HEK293 (cell line): Measurements from ENCODE around the gene ZNF143.
A peak's percentile ranks its signal among the peaks of the same experiment; 100 is the strongest.

Experiments used
- AEBP2 ChIP-seq: fragments of 450-650 bp; formaldehyde crosslinking; IDR thresholded peaks from 2 replicates; pipeline ENCODE4 v1.5.1; 2016; ENCODE audit warnings: missing biosample characterization, missing genetic modification characterization, borderline replicate concordance
- GLIS2 ChIP-seq: fragments of 450-650 bp; formaldehyde crosslinking; IDR thresholded peaks from 2 replicates; pipeline ENCODE4 v1.5.1; 2016; ENCODE audit warnings: missing biosample characterization, missing genetic modification characterization
- INSM2 ChIP-seq: fragments of 450-650 bp; formaldehyde crosslinking; IDR thresholded peaks from 2 replicates; pipeline ENCODE4 v1.5.1; 2016; ENCODE audit warnings: missing biosample characterization, missing genetic modification characterization
- KLF17 ChIP-seq: fragments of 450-650 bp; formaldehyde crosslinking; IDR thresholded peaks from 2 replicates; pipeline ENCODE4 v1.5.1; 2016; ENCODE audit warnings: missing biosample characterization, missing genetic modification characterization
- KLF9 ChIP-seq: fragments of 450-650 bp; formaldehyde crosslinking; IDR thresholded peaks from 2 replicates; pipeline ENCODE4 v1.5.1; 2016; ENCODE audit warnings: missing biosample characterization, missing genetic modification characterization, low read depth
- PRDM4 ChIP-seq: fragments of 450-650 bp; formaldehyde crosslinking; IDR thresholded peaks from 2 replicates; pipeline ENCODE4 v1.5.1; 2017; ENCODE audit warnings: missing biosample characterization, missing genetic modification characterization
- ZBTB20 ChIP-seq: fragments of 450-650 bp; formaldehyde crosslinking; IDR thresholded peaks from 2 replicates; pipeline ENCODE4 v1.5.1; 2016; ENCODE audit warnings: missing biosample characterization, missing genetic modification characterization
- ZBTB6 ChIP-seq: fragments of 450-650 bp; formaldehyde crosslinking; IDR thresholded peaks from 2 replicates; pipeline ENCODE4 v1.5.1; 2017; ENCODE audit warnings: missing biosample characterization, missing genetic modification characterization
- ZBTB8A ChIP-seq: fragments of 450-650 bp; formaldehyde crosslinking; IDR thresholded peaks from 2 replicates; pipeline ENCODE4 v1.5.1; 2016; ENCODE audit warnings: missing biosample characterization, missing genetic modification characterization
- ZNF10 ChIP-seq: fragments of 450-650 bp; formaldehyde crosslinking; IDR thresholded peaks from 2 replicates; pipeline ENCODE4 v1.5.1; 2017; ENCODE audit warnings: missing biosample characterization, missing genetic modification characterization
- ZNF148 ChIP-seq: fragments of 450-650 bp; formaldehyde crosslinking; IDR thresholded peaks from 2 replicates; pipeline ENCODE4 v1.5.0; 2017; ENCODE audit warnings: missing biosample characterization, missing genetic modification characterization, borderline replicate concordance
- ZNF19 ChIP-seq: fragments of 450-650 bp; formaldehyde crosslinking; IDR thresholded peaks from 2 replicates; pipeline ENCODE4; 2016; ENCODE audit warnings: missing biosample characterization, missing genetic modification characterization, low read depth
- ZNF221 ChIP-seq: fragments of 450-650 bp; formaldehyde crosslinking; IDR thresholded peaks from 2 replicates; pipeline ENCODE4 v1.5.1; 2017; ENCODE audit warnings: missing biosample characterization, missing genetic modification characterization, borderline replicate concordance
- ZNF248 ChIP-seq: fragments of 450-650 bp; formaldehyde crosslinking; IDR thresholded peaks from 2 replicates; pipeline ENCODE4 v1.5.1; 2017; ENCODE audit warnings: missing biosample characterization, missing genetic modification characterization
- ZNF280D ChIP-seq: fragments of 450-650 bp; formaldehyde crosslinking; IDR thresholded peaks from 2 replicates; pipeline ENCODE4 v1.5.1; 2016; ENCODE audit warnings: missing biosample characterization, missing genetic modification characterization
- ZNF324 ChIP-seq: fragments of 450-650 bp; formaldehyde crosslinking; IDR thresholded peaks from 2 replicates; pipeline ENCODE4 v1.5.1; 2016; ENCODE audit warnings: missing biosample characterization, missing genetic modification characterization
- ZNF350 ChIP-seq: fragments of 450-650 bp; formaldehyde crosslinking; IDR thresholded peaks from 2 replicates; pipeline ENCODE4 v1.5.0; 2017; ENCODE audit warnings: missing biosample characterization, mild to moderate bottlenecking, missing genetic modification characterization
- ZNF354C ChIP-seq: fragments of 450-650 bp; formaldehyde crosslinking; IDR thresholded peaks from 2 replicates; pipeline ENCODE4 v1.5.1; 2016; ENCODE audit warnings: missing biosample characterization, missing genetic modification characterization, low read depth, borderline replicate concordance
- ZNF37A ChIP-seq: fragments of 450-650 bp; IDR thresholded peaks from 2 replicates; pipeline ENCODE4 v1.5.1; 2018; ENCODE audit warnings: missing biosample characterization, missing genetic modification characterization
- ZNF660 ChIP-seq: fragments of 450-650 bp; IDR thresholded peaks from 2 replicates; pipeline ENCODE4 v1.5.1; 2018; ENCODE audit warnings: missing biosample characterization, mild to moderate bottlenecking, missing genetic modification characterization
- ZNF664 ChIP-seq: fragments of 450-650 bp; formaldehyde crosslinking; IDR thresholded peaks from 2 replicates; pipeline ENCODE4 v1.5.1; 2016; ENCODE audit warnings: missing biosample characterization, missing genetic modification characterization
- ZNF792 ChIP-seq: fragments of 450-650 bp; formaldehyde crosslinking; IDR thresholded peaks from 2 replicates; pipeline ENCODE4 v1.5.1; 2016; ENCODE audit warnings: missing biosample characterization, missing genetic modification characterization
- ZNF837 ChIP-seq: fragments of 450-650 bp; formaldehyde crosslinking; IDR thresholded peaks from 2 replicates; pipeline ENCODE4 v1.5.1; 2016; ENCODE audit warnings: missing biosample characterization, missing genetic modification characterization
- ZSCAN4 ChIP-seq: fragments of 450-650 bp; formaldehyde crosslinking; IDR thresholded peaks from 2 replicates; pipeline ENCODE4 v1.5.1; 2017; ENCODE audit warnings: missing biosample characterization, missing genetic modification characterization
- ZXDB ChIP-seq: fragments of 450-650 bp; formaldehyde crosslinking; IDR thresholded peaks from 2 replicates; pipeline ENCODE4 v1.5.1; 2016; ENCODE audit warnings: missing biosample characterization, missing genetic modification characterization

The ZNF143 gene

GRCh38 chr11:9461063-9461759 is 399 bp downstream of the ZNF143 start (continued):
- 0 out of 2 replicates have a peak, but pooled peaks have one; percentile 27 for TF ChIP-seq KLF17 (tag by site-specific recombination)
- peak; percentile 51 for TF ChIP-seq ZBTB8A (tag by site-specific recombination)
- TF ChIP-seq ZNF792: no peak
- no peak for TF ChIP-seq ZXDB (tag by site-specific recombination)
- TF ChIP-seq ZNF221 (tag by site-specific recombination): no peak
- no peak for TF ChIP-seq INSM2 (tag by site-specific recombination)
- TF ChIP-seq ZSCAN4 (tag by site-specific recombination): no peak
- no peak for TF ChIP-seq ZNF248 (tag by site-specific recombination)
- no peak for TF ChIP-seq KLF9 (tag by site-specific recombination)
- TF ChIP-seq ZNF660: peak; percentile 75; the same call in 1 of the 2 replicates
- TF ChIP-seq ZNF19: no peak
- no peak for TF ChIP-seq ZNF10 (tag by site-specific recombination)
- TF ChIP-seq AEBP2 (tag by site-specific recombination): no peak
- TF ChIP-seq ZBTB20 (tag by site-specific recombination): no peak
- no peak for TF ChIP-seq ZNF37A
- no peak for TF ChIP-seq ZNF354C (tag by site-specific recombination)
- TF ChIP-seq PRDM4 (tag by site-specific recombination): no peak
- no peak for TF ChIP-seq ZBTB6 (tag by site-specific recombination)
- no peak for TF ChIP-seq ZNF280D
- no peak for TF ChIP-seq ZNF350 (tag by site-specific recombination)
- TF ChIP-seq GLIS2 (tag by site-specific recombination): peak; percentile 28; the same call in 1 of the 2 replicates
- TF ChIP-seq ZNF324 (tag by site-specific recombination): no peak
- no peak for TF ChIP-seq ZNF837 (tag by site-specific recombination)
- TF ChIP-seq ZNF664: no peak
- TF ChIP-seq ZNF148 (tag by site-specific recombination): no peak
